PC-9 (cell line): Measurements from ENCODE around the gene CTNNA1.
"Not testable (repeated sequence)": the region's sequence is repeated elsewhere in the genome, so short reads cannot be mapped to it uniquely, and the experiment has no call there.

Source experiments
- CTCF ChIP-seq: fragments of 200-600 bp; sonication (generic); conservative IDR thresholded peaks from 2 replicates; pipeline ENCODE4 v1.6.1; 2017; ENCODE audit warnings: mixed run types, antibody characterized with exemption, mild to moderate bottlenecking, moderate library complexity
- EZH2 ChIP-seq: fragments of 200-600 bp; sonication (generic); IDR thresholded peaks from 2 replicates; pipeline ENCODE4 v1.8.0; 2017; ENCODE audit warnings: antibody characterized with exemption, low read depth

GRCh38 chr5:138715931-138716432, 37.2 kb upstream of the CTNNA1 start:
- not testable (repeated sequence) for TF ChIP-seq CTCF, EZH2
